Heart left ventricle (tissue), 16 donors: ENCODE data around the gene ZNF536. TPM values are rescaled to one million over a fixed set of nuclear protein-coding genes. Genes with fewer than 3 reads are reported as not detected.

Experiments
- ATAC-seq, 4 donors: fragments of 200-7000 bp; cut with Tn5 transposase; one replicate each; pipeline ENCODE4 v1.9.1; 2020 to 2022; ENCODE audit warnings: moderate library complexity in 4 of 4, mild to moderate bottlenecking in 3 of 4, moderate number of reproducible peaks in 1 of 4
- DNase-seq, 5 donors: peaks; one replicate each; pipeline ENCODE4 v3.0.0-alpha.2; 2020
- H3K27ac ChIP-seq, 12 donors: fragments of 200-600 bp; sonication (generic) in 4 of 12; one replicate each; pipeline versions ENCODE4 v1.5.0 to v1.8.0; 2016 to 2022; ENCODE audit warnings: mild to moderate bottlenecking in 2 of 12
- H3K27me3 ChIP-seq, 9 donors: fragments of 200-600 bp; sonication (generic) in 2 of 9; one replicate each; pipeline versions ENCODE4 v1.5.1 to v1.8.0; 2016 to 2022; ENCODE audit warnings: mild to moderate bottlenecking in 3 of 9
- H3K36me3 ChIP-seq, 9 donors: fragments of 200-600 bp; sonication (generic) in 2 of 9; one replicate each; pipeline versions ENCODE4 v1.5.0 to v1.8.0; 2018 to 2022; ENCODE audit warnings: mild to moderate bottlenecking in 2 of 9
- H3K4me1 ChIP-seq, 12 donors: fragments of 200-600 bp; sonication (generic) in 4 of 12; one replicate each; pipeline versions ENCODE4 v1.5.0 to v1.8.0; 2016 to 2022; ENCODE audit warnings: mild to moderate bottlenecking in 3 of 12
- H3K4me3 ChIP-seq, 12 donors: fragments of 200-600 bp; sonication (generic) in 4 of 12; one replicate each; pipeline versions ENCODE4 v1.5.0 to v1.8.0; 2017 to 2022; ENCODE audit warnings: mild to moderate bottlenecking in 9 of 12, moderate library complexity in 4 of 12
- H3K9me3 ChIP-seq, 12 donors: fragments of 200-600 bp; sonication (generic) in 4 of 12; one replicate each; pipeline versions ENCODE4 v1.5.0 to v1.8.0; 2016 to 2022; ENCODE audit warnings: mild to moderate bottlenecking in 1 of 12
- CTCF ChIP-seq, 12 donors: fragments of 200-600 bp; sonication (generic) in 4 of 12; IDR thresholded peaks; one replicate each; pipeline versions ENCODE4 v1.5.0 to v1.8.0; 2018 to 2022; ENCODE audit warnings: antibody characterized with exemption in 12 of 12, mild to moderate bottlenecking in 5 of 12
- POLR2A ChIP-seq, 2 donors: fragments of 450-650 bp; IDR thresholded peaks; one replicate each; pipeline ENCODE4 v1.6.1; 2017; ENCODE audit warnings: antibody characterized with exemption in 2 of 2, mild to moderate bottlenecking in 2 of 2, moderate library complexity in 2 of 2
- WGBS, 4 donors: extraction: QIAGEN DNeasy Blood & Tissue Kit in 2 of 4; methylation state at CpG; one replicate each; pipeline versions ENCODE4 v1.1.5 to v1.1.7; 2013 to 2018; 5-methylcytosine and 5-hydroxymethylcytosine counted together
- intact Hi-C, 10 donors: fragments of 100-400 bp; cut with DNase I; formaldehyde crosslinking; loops; one replicate each; pipeline versions ENCODE4 v1.11.1 to v1.14.2; 2022
- polyA plus RNA-seq, 2 donors: library from polyadenylated mRNA; stranded (reverse); fragments of 200-250 nt; gene quantifications; one replicate each; pipeline ENCODE4 v1.2.3, GENCODE V29; 2013
- total RNA-seq, 9 donors: library from RNA; depleted of rRNA in 2 of 9; stranded (reverse); fragments of >200 nt in 2 of 9; fragmentation: NEBNext Ultra II Directional in 3 of 9; extraction: Animal tissue kit (Norgen Biotek cat#: 25700) in 3 of 9; gene quantifications; one replicate each; pipeline versions ENCODE4 v1.1.0 to v1.2.4, GENCODE V29; 2016 to 2023
- donor health status: ischemic (EF 13 %, LVEDD 7.1; RV severe dilation, severe dysfunction).
- donor health status: healthy with polysubstance abuse.
- donor health status: DM: no; HTN: yes; CAD: no.
- donor health status: DM: no; HTN: no; CAD: no.
- donor health status: ischemic (EF 25% LVEDD 6.9; RV normal size, moderate dysfunction).
- donor health status: ischemic (EF 25% LVEDD 5.7; RV mildly dilated, moderate dysfunction).
- donor health status: healthy.
- donor health status: DM: yes; HTN: yes; CAD: no.
- donor health status: ischemic (EF 35%, LVEDD 5.7; RV mildly dilated, moderate dysfunction).
- donor health status: nonischemic (EF 11% LVEDD 7.7; RV severe dilation, severe dysfunction).
- donor health status: DM: yes; HTN: yes; CAD: no.
- donor health status: PGD.
- donor health status: ischemic (EF 29% LVEDD 5.4; RV normal size, mild dysfunction).
- donor health status: nonischemic (EF 23%, LVEDD 6.1; RV moderate dilation, normal function).

ZNF536 gene
- total and polyA plus RNA-seq, 11 donors, result 0.17 to 10.1 (median 2.0) TPM

- 65 to 79% (median 68%) methylated on average over 2 of the region's 2 CpGs for WGBS, 4 donors
- no peaks in the 10 kb centered on the region for H3K4me1 ChIP-seq
- intact Hi-C loops, result no loop called here
- DNase-seq, result no peak
- no peak overlapping the region for H3K4me3 ChIP-seq
- no peak for TF ChIP-seq CTCF (IDR thresholded peaks at IDR 0.05)
- TF ChIP-seq POLR2A (IDR thresholded peaks at IDR 0.05), result no peak
- no peaks in the 10 kb centered on the region for H3K36me3 ChIP-seq
- no peaks in the 10 kb centered on the region for H3K9me3 ChIP-seq
- H3K27me3 ChIP-seq, result peaks cover 0 to 12% (median 0%) of the 10 kb centered on the region in 9 donors
- H3K27ac ChIP-seq, result no peak overlapping the region
- ATAC-seq, result no peak
These were observed 20.4 kb upstream of the ZNF536 start for GRCh38 chr19:30351774-30352173.

GRCh38 chr19:30353394-30353945 lies 18.7 kb upstream of the ZNF536 start:
- intact Hi-C loops, result no loop called here
- H3K36me3 ChIP-seq, result no peaks in the 10 kb centered on the region
- H3K4me1 ChIP-seq, result no peaks in the 10 kb centered on the region
- WGBS, 4 donors, result 86 to 91% (median 88%) methylated on average over 12 to 13 of the region's 13 CpGs
- no peak for ATAC-seq
- no peak for TF ChIP-seq CTCF (IDR thresholded peaks at IDR 0.05)
- no peak for TF ChIP-seq POLR2A (IDR thresholded peaks at IDR 0.05)
- H3K4me3 ChIP-seq, result no peak overlapping the region
- H3K9me3 ChIP-seq, result no peaks in the 10 kb centered on the region
- no peak for DNase-seq
- no peak overlapping the region for H3K27ac ChIP-seq
- peaks cover 0 to 11% (median 0%) of the 10 kb centered on the region in 9 donors for H3K27me3 ChIP-seq

GRCh38 chr19:30355586-30355985 lies 16.6 kb upstream of the ZNF536 start:
- Histone ChIP-seq H3K27me3 (peaks cover 0 to 11% (median 0%) of the 10 kb centered on the region in 9 donors), H3K27ac (no peak overlapping the region), H3K36me3 (no peaks in the 10 kb centered on the region), H3K4me3 (no peak overlapping the region), H3K9me3 (no peaks in the 10 kb centered on the region), H3K4me1 (no peaks in the 10 kb centered on the region)
- DNase-seq (no peak), ATAC-seq (no peak)
- no peak for TF ChIP-seq POLR2A (IDR thresholded peaks at IDR 0.05)
- 77 to 95% (median 88%) methylated on average over 4 to 5 of the region's 5 CpGs for WGBS, 4 donors
- intact Hi-C loops, result no loop called here

GRCh38 chr19:30356951-30357579 lies 15.1 kb upstream of the ZNF536 start:
- Histone ChIP-seq H3K27me3 (peaks cover 0 to 8% (median 0%) of the 10 kb centered on the region in 9 donors), H3K36me3 (no peaks in the 10 kb centered on the region), H3K4me1 (no peaks in the 10 kb centered on the region), H3K27ac (no peak overlapping the region), H3K4me3 (no peak overlapping the region), H3K9me3 (no peaks in the 10 kb centered on the region)
- TF ChIP-seq POLR2A (IDR thresholded peaks at IDR 0.05), result no peak
- no peak for TF ChIP-seq CTCF (IDR thresholded peaks at IDR 0.05)
- DNase-seq (no peak), ATAC-seq (peak in 1 of 4 donors; percentile 21)
- 72 to 81% (median 80%) methylated on average over 11 of the region's 11 CpGs for WGBS, 4 donors
- intact Hi-C loops, result no loop called here
